K562 (cell line): ENCODE measurements around the gene NBEAL1.

Experiments
- ARID1B ChIP-seq: fragments of 450-650 bp; IDR thresholded peaks from 2 replicates; pipeline ENCODE4 v1.6.1; 2016; ENCODE audit warnings: antibody characterized with exemption, mild to moderate bottlenecking, inconsistent platforms
- CTCF ChIP-seq, 3 experiments: IDR thresholded peaks in 2 of 3; conservative IDR thresholded peaks in 1 of 3; 2 replicates each; pipeline ENCODE4 v1.5.1; 2011 to 2012; ENCODE audit warnings: low read length in 3 of 3, mild to moderate bottlenecking in 3 of 3, control low read depth in 2 of 3, improper control_type of control experiment in 1 of 3, inconsistent platforms in 1 of 3, low read depth in 1 of 3, mixed read lengths in 1 of 3, moderate library complexity in 1 of 3; ENCODE audit not compliant: insufficient read depth in 2 of 3
- E4F1 ChIP-seq: fragments of 250-450 bp; sonication (Bioruptor Pico); IDR thresholded peaks from 2 replicates; pipeline ENCODE4 v1.5.0; 2021; ENCODE audit warnings: mild to moderate bottlenecking, borderline replicate concordance
- GABPA ChIP-seq: fragments of 200-800 bp; sonication (Bioruptor generic); conservative IDR thresholded peaks from 2 replicates; pipeline ENCODE4 v1.6.1; 2016; ENCODE audit warnings: low read depth, missing genetic modification characterization, missing compliant biosample characterization
- HDAC8 ChIP-seq: fragments of 450-650 bp; IDR thresholded peaks from 2 replicates; pipeline ENCODE4 v1.6.1; 2016; ENCODE audit warnings: mild to moderate bottlenecking, missing genetic modification characterization, moderate library complexity, missing compliant biosample characterization
- MTA2 ChIP-seq: fragments of 450-650 bp; IDR thresholded peaks from 2 replicates; pipeline ENCODE4 v1.6.1; 2016; ENCODE audit warnings: low read depth
- POLR2A ChIP-seq: fragments of 450-650 bp; conservative IDR thresholded peaks from 2 replicates; pipeline ENCODE4 v1.6.1; 2016
- POLR2AphosphoS5 ChIP-seq: IDR thresholded peaks from 2 replicates; pipeline ENCODE4 v1.6.1; 2011; ENCODE audit warnings: mild to moderate bottlenecking, low read depth, low read length, moderate library complexity; ENCODE audit not compliant: control insufficient read depth, insufficient read depth
- REST ChIP-seq, 2 experiments: fragments of 450-650 bp; formaldehyde crosslinking in 1 of 2; IDR thresholded peaks; 2 replicates each; pipeline versions ENCODE4 v1.4.0 to v1.6.1; 2014 to 2020; ENCODE audit warnings: mild to moderate bottlenecking in 2 of 2, borderline replicate concordance in 1 of 2, low read depth in 1 of 2
- SNIP1 ChIP-seq: fragments of 450-650 bp; IDR thresholded peaks from 2 replicates; pipeline ENCODE4 v1.7.1; 2017; ENCODE audit warnings: low read depth, mild to moderate bottlenecking
- TAF1 ChIP-seq: IDR thresholded peaks from 2 replicates; pipeline ENCODE4 v1.6.1; 2011; ENCODE audit warnings: mild to moderate bottlenecking, low read length, moderate library complexity; ENCODE audit not compliant: insufficient read depth, control insufficient read depth, severe bottlenecking; ENCODE audit errors: extremely low read depth
- ZNF347 ChIP-seq: fragments of 450-650 bp; formaldehyde crosslinking; IDR thresholded peaks from 2 replicates; pipeline ENCODE4 v1.4.0; 2020; ENCODE audit warnings: low read depth, mild to moderate bottlenecking, moderate library complexity

- TF ChIP-seq HDAC8 (tag) (no peak), POLR2AphosphoS5 (no peak), ZNF347 (CRISPR knock-in tag) (no peak), MTA2 (no peak), ARID1B (no peak), GABPA (tag) (no peak), TAF1 (no peak), CTCF (IDR thresholded peaks at IDR 0.05 in 2 of 3, conservative IDR thresholded peaks at IDR 0.05 in 1 of 3; ENCODE audit: insufficient read depth in 2 of 3, low read depth in 1 of 3, low read length in 3 of 3) (no peak), E4F1 (no peak), SNIP1 (no peak), POLR2A (no peak), REST (IDR thresholded peaks at IDR 0.05; ENCODE audit: borderline replicate concordance) (no peak), REST (CRISPR knock-in tag; IDR thresholded peaks at IDR 0.05; ENCODE audit: low read depth) (no peak)
These were observed 186.8 kb downstream of the NBEAL1 start for GRCh38 chr2:203201426-203201825.
